ENCODE data around the gene BEST4.

- no peak for TF ChIP-seq CTCF (IDR thresholded peaks at IDR 0.05; ENCODE audit: poor library complexity)
- TF ChIP-seq EZH2phosphoT487 (IDR thresholded peaks at IDR 0.05; ENCODE audit: low read depth, severe bottlenecking, unreplicated experiment): no peak
Measured at GRCh38 chr1:44778705-44779576, 9.0 kb downstream of the BEST4 start.

Measured in hepatocyte (in vitro differentiated cells).